Measurements from ENCODE around the gene BOC. TPM values are rescaled to one million over a fixed set of nuclear protein-coding genes. Genes with fewer than 3 reads are reported as not detected.

The BOC gene
- total RNA-seq, 1 experiment from 2014 or later = 1.2 TPM

DNA sequence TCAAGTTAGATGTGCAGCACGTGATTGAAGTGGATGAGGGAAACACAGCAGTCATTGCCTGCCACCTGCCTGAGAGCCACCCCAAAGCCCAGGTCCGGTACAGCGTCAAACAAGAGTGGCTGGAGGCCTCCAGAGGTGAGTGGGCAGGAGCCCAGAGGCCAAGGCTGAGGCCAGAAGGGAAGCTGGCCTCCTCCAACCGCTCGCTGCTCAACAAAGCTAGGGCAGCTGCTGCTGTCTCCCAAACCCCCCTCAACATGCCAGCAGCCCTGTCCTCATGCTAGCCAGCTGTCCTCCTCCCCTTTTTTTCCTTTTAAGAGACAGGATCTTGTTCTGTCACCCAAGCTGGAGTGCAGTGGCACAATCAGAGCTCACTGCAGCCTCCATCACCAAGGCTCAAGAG lies 57.0 kb downstream of the BOC start:
- BruUV-seq (replicated peaks) = no TSS peak
- no peak for DNase-seq (ENCODE audit: low spot score)
- CTCF ChIA-PET = no interaction called here
- no peaks in the 10 kb centered on the region for H3K27me3 ChIP-seq (replicated peaks; ENCODE audit: insufficient read depth, low read depth, low read length, poor library complexity)
- no peaks in the 10 kb centered on the region for H3K9me3 ChIP-seq (ENCODE audit: low read depth, low read length, poor library complexity, severe bottlenecking)
- POLR2A ChIA-PET (ENCODE audit: low non-redundant PET) = no interaction called here
- no peaks in the 10 kb centered on the region for H3K36me3 ChIP-seq (ENCODE audit: insufficient read depth, low read length, poor library complexity, severe bottlenecking)
- H3K4me3 ChIP-seq (ENCODE audit: low read depth, low read length, poor library complexity, severe bottlenecking) = no peak overlapping the region
- H3K4me1 ChIP-seq (ENCODE audit: insufficient read depth, low read length, poor library complexity, severe bottlenecking) = peaks cover 11% of the 10 kb centered on the region
- intact Hi-C loops (cut with micrococcal nuclease; ENCODE audit: unreplicated experiment) = no loop called here
- H3K27ac ChIP-seq (ENCODE audit: low read depth, low read length, poor library complexity, severe bottlenecking) = no peak overlapping the region
- TF ChIP-seq EZH2 (IDR thresholded peaks at IDR 0.05; ENCODE audit: borderline replicate concordance, low read depth, low read length, poor library complexity, severe bottlenecking) = no peak
- TF ChIP-seq, protein P1, sequence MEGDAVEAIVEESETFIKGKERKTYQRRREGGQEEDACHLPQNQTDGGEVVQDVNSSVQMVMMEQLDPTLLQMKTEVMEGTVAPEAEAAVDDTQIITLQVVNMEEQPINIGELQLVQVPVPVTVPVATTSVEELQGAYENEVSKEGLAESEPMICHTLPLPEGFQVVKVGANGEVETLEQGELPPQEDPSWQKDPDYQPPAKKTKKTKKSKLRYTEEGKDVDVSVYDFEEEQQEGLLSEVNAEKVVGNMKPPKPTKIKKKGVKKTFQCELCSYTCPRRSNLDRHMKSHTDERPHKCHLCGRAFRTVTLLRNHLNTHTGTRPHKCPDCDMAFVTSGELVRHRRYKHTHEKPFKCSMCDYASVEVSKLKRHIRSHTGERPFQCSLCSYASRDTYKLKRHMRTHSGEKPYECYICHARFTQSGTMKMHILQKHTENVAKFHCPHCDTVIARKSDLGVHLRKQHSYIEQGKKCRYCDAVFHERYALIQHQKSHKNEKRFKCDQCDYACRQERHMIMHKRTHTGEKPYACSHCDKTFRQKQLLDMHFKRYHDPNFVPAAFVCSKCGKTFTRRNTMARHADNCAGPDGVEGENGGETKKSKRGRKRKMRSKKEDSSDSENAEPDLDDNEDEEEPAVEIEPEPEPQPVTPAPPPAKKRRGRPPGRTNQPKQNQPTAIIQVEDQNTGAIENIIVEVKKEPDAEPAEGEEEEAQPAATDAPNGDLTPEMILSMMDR (conservative IDR thresholded peaks at IDR 0.05; ENCODE audit: low read depth, low read length) = no peak

DNA sequence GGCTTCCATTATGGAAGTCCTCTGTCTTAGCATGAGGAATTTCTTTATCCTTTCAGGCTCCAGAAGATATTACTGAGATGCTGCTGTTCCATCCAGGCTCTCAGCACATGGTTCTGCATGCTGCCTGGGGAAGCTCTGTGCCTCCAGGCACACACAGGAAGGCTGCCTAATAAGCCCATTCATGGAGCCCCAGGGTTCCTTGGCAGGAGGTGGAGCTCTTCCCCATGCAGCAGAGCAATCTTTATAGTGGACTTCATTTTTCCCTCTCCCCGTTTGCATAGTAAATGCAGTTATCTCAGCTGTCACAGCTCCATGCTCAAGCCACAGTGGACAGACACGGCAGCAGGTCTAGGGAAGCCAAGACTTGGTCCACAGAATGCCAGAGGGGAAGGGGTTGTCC lies 57.6 kb downstream of the BOC start:
- peak; percentile 85 for DNase-seq (ENCODE audit: low spot score)
- Histone ChIP-seq H3K36me3 (ENCODE audit: insufficient read depth, low read length, poor library complexity, severe bottlenecking) (no peaks in the 10 kb centered on the region), H3K27me3 (replicated peaks; ENCODE audit: insufficient read depth, low read depth, low read length, poor library complexity) (no peaks in the 10 kb centered on the region), H3K27ac (ENCODE audit: low read depth, low read length, poor library complexity, severe bottlenecking) (no peak overlapping the region), H3K4me1 (ENCODE audit: insufficient read depth, low read length, poor library complexity, severe bottlenecking) (peaks cover 11% of the 10 kb centered on the region), H3K4me3 (ENCODE audit: low read depth, low read length, poor library complexity, severe bottlenecking) (no peak overlapping the region), H3K9me3 (ENCODE audit: low read depth, low read length, poor library complexity, severe bottlenecking) (no peaks in the 10 kb centered on the region)
- POLR2A ChIA-PET (ENCODE audit: low non-redundant PET) = no interaction called here
- BruUV-seq (replicated peaks) = no TSS peak
- CTCF ChIA-PET = no interaction called here
- TF ChIP-seq, protein P1 (conservative IDR thresholded peaks at IDR 0.05; ENCODE audit: low read depth, low read length) = no peak
- no peak for TF ChIP-seq EZH2 (IDR thresholded peaks at IDR 0.05; ENCODE audit: borderline replicate concordance, low read depth, low read length, poor library complexity, severe bottlenecking)
- intact Hi-C loops (cut with micrococcal nuclease; ENCODE audit: unreplicated experiment) = no loop called here

DNA sequence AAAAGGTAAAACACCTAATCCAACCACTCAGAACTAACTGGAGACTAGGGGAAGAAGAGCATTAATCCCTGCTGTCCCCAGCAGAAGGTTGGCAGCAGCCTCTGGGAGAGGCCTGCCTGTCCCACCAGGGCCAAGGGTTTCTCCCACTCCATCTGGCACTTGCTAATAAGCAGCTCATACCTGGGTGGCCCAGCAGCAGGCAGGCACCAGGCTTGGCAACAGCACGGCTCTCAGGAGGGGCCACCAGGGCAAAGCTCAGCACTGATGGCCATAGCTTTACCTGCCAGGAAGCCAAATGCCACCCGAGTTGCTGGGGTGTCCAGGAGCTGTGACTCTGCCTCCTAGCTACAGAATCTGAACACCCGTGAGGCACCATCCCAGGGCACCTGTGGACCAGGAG lies 58.3 kb downstream of the BOC start:
- H3K27me3 ChIP-seq (replicated peaks; ENCODE audit: insufficient read depth, low read depth, low read length, poor library complexity) = no peaks in the 10 kb centered on the region
- H3K27ac ChIP-seq (ENCODE audit: low read depth, low read length, poor library complexity, severe bottlenecking) = no peak overlapping the region
- intact Hi-C loops (cut with micrococcal nuclease; ENCODE audit: unreplicated experiment) = no loop called here
- no peaks in the 10 kb centered on the region for H3K36me3 ChIP-seq (ENCODE audit: insufficient read depth, low read length, poor library complexity, severe bottlenecking)
- no peak for DNase-seq (ENCODE audit: low spot score)
- no TSS peak for BruUV-seq (replicated peaks)
- no peaks in the 10 kb centered on the region for H3K9me3 ChIP-seq (ENCODE audit: low read depth, low read length, poor library complexity, severe bottlenecking)
- TF ChIP-seq EZH2 (IDR thresholded peaks at IDR 0.05; ENCODE audit: borderline replicate concordance, low read depth, low read length, poor library complexity, severe bottlenecking) = no peak
- TF ChIP-seq, protein P1 (conservative IDR thresholded peaks at IDR 0.05; ENCODE audit: low read depth, low read length) = no peak
- CTCF ChIA-PET = no interaction called here
- peaks cover 11% of the 10 kb centered on the region for H3K4me1 ChIP-seq (ENCODE audit: insufficient read depth, low read length, poor library complexity, severe bottlenecking)
- no peak overlapping the region for H3K4me3 ChIP-seq (ENCODE audit: low read depth, low read length, poor library complexity, severe bottlenecking)
- POLR2A ChIA-PET (ENCODE audit: low non-redundant PET) = no interaction called here
